H9 (cell line): ENCODE measurements around the gene XNDC1N. TPM values are rescaled to one million over a fixed set of nuclear protein-coding genes. Genes with fewer than 3 reads are reported as not detected.
A peak's percentile ranks its signal among the peaks of the same experiment; 100 is the strongest.

ENCODE experiments used
- DNase-seq: peaks from one replicate; pipeline ENCODE4 v3.0.0-alpha.2; 2017
- H2AFZ ChIP-seq: one replicate; pipeline ENCODE4 v1.6.1; 2013; ENCODE audit warnings: mild to moderate bottlenecking, low read length, control low read depth, moderate library complexity
- H2AK5ac ChIP-seq: 2 replicates; pipeline ENCODE4 v1.6.1; 2013; ENCODE audit warnings: low read length, control low read depth, mixed read lengths; ENCODE audit not compliant: insufficient read length
- H2BK120ac ChIP-seq: one replicate; pipeline ENCODE4 v1.6.1; 2013; ENCODE audit warnings: low read depth, mild to moderate bottlenecking, low read length, control low read depth, inconsistent platforms; ENCODE audit not compliant: poor library complexity, severe bottlenecking
- H2BK12ac ChIP-seq: 2 replicates; pipeline ENCODE4 v1.6.1; 2013; ENCODE audit warnings: low read length, control low read depth, mixed read lengths, low read depth; ENCODE audit not compliant: insufficient read length
- H2BK15ac ChIP-seq: 2 replicates; pipeline ENCODE4 v1.6.1; 2013; ENCODE audit warnings: low read depth, low read length, control low read depth
- H2BK20ac ChIP-seq: one replicate; pipeline ENCODE4 v1.6.1; 2013; ENCODE audit warnings: low read depth, mild to moderate bottlenecking, low read length, control low read depth, inconsistent platforms; ENCODE audit not compliant: poor library complexity, severe bottlenecking
- H2BK5ac ChIP-seq: 2 replicates; pipeline ENCODE4 v1.6.1; 2013; ENCODE audit warnings: low read length, control low read depth, mixed read lengths; ENCODE audit not compliant: insufficient read length
- H3K14ac ChIP-seq: 2 replicates; pipeline ENCODE4 v1.6.1; 2013; ENCODE audit warnings: low read length, control low read depth; ENCODE audit not compliant: insufficient read depth
- H3K18ac ChIP-seq: 2 replicates; pipeline ENCODE4 v1.6.1; 2013; ENCODE audit warnings: low read depth, mild to moderate bottlenecking, mixed read lengths, low read length, control low read depth; ENCODE audit not compliant: insufficient read length
- H3K23ac ChIP-seq: 2 replicates; pipeline ENCODE4 v1.6.1; 2013; ENCODE audit warnings: low read length, control low read depth, mixed read lengths, low read depth; ENCODE audit not compliant: insufficient read length
- H3K23me2 ChIP-seq: 2 replicates; pipeline ENCODE4 v1.6.1; 2013; ENCODE audit warnings: low read depth, mild to moderate bottlenecking, mixed read lengths, low read length, control low read depth; ENCODE audit not compliant: insufficient read length, poor library complexity, severe bottlenecking
- H3K27ac ChIP-seq: 2 replicates; pipeline ENCODE4 v1.5.1; 2013; ENCODE audit warnings: low read length, control low read depth, mixed read lengths, low read depth; ENCODE audit not compliant: insufficient read length
- H3K27me3 ChIP-seq: 2 replicates; pipeline ENCODE4 v1.6.1; 2013; ENCODE audit warnings: low read length, control low read depth, inconsistent platforms; ENCODE audit not compliant: insufficient read depth
- H3K4ac ChIP-seq: 2 replicates; pipeline ENCODE4 v1.6.1; 2013; ENCODE audit warnings: low read depth, mild to moderate bottlenecking, control low read depth, inconsistent platforms, low read length, moderate library complexity
- H3K4me1 ChIP-seq: 2 replicates; pipeline ENCODE4 v1.6.1; 2013; ENCODE audit warnings: low read length, control low read depth, inconsistent platforms; ENCODE audit not compliant: insufficient read depth
- H3K4me2 ChIP-seq: 2 replicates; pipeline ENCODE4 v1.6.1; 2013; ENCODE audit warnings: low read length, control low read depth, mixed read lengths; ENCODE audit not compliant: insufficient read length, insufficient read depth
- H3K56ac ChIP-seq: 2 replicates; pipeline ENCODE4 v1.6.1; 2013; ENCODE audit warnings: low read depth, mild to moderate bottlenecking, mixed read lengths, low read length, control low read depth; ENCODE audit not compliant: insufficient read length
- H3K79me1 ChIP-seq: 2 replicates; pipeline ENCODE4 v1.6.1; 2013; ENCODE audit warnings: low read depth, mild to moderate bottlenecking, moderate library complexity, low read length, control low read depth, inconsistent platforms; ENCODE audit not compliant: insufficient read depth, poor library complexity, severe bottlenecking
- H3K79me2 ChIP-seq: 2 replicates; pipeline ENCODE4 v1.6.1; 2013; ENCODE audit warnings: low read length, control low read depth, inconsistent platforms; ENCODE audit not compliant: insufficient read depth
- H3K9ac ChIP-seq: 2 replicates; pipeline ENCODE4 v1.6.1; 2013; ENCODE audit warnings: low read length, control low read depth, mixed read lengths; ENCODE audit not compliant: insufficient read length; ENCODE audit errors: extremely low read depth
- H3K9me3 ChIP-seq: one replicate; pipeline ENCODE4 v1.6.1; 2013; ENCODE audit warnings: low read depth, low read length, inconsistent platforms; ENCODE audit not compliant: control insufficient read depth
- H3T11ph ChIP-seq: one replicate; pipeline ENCODE4 v1.6.1; 2013; ENCODE audit warnings: mild to moderate bottlenecking, low read length, control low read depth, inconsistent platforms
- H4K20me1 ChIP-seq: one replicate; pipeline ENCODE4 v1.6.1; 2013; ENCODE audit not compliant: control insufficient read depth, insufficient read length, insufficient read depth
- H4K5ac ChIP-seq: 2 replicates; pipeline ENCODE4 v1.6.1; 2013; ENCODE audit warnings: low read depth, mild to moderate bottlenecking, mixed read lengths, low read length, control low read depth; ENCODE audit not compliant: insufficient read length
- H4K8ac ChIP-seq: replicated peaks from 2 replicates; pipeline ENCODE4 v1.6.1; 2013; ENCODE audit warnings: low read length, control low read depth, mixed read lengths, low read depth; ENCODE audit not compliant: insufficient read length
- H4K91ac ChIP-seq: 2 replicates; pipeline ENCODE4 v1.6.1; 2013; ENCODE audit warnings: low read depth, mild to moderate bottlenecking, moderate library complexity, mixed read lengths, low read length, control low read depth; ENCODE audit not compliant: insufficient read length
- H3K27ac Mint-ChIP-seq, 3 experiments: 2 replicates in 2 of 3; 3 replicates in 1 of 3; pipeline ENCODE4 v1.8.0; 2020 to 2021; ENCODE audit warnings: mixed read lengths in 3 of 3, mild to moderate bottlenecking in 1 of 3, moderate library complexity in 1 of 3
- H3K27me3 Mint-ChIP-seq: 2 replicates; pipeline ENCODE4 v1.8.0; 2021; ENCODE audit warnings: low read depth, mild to moderate bottlenecking, moderate library complexity, mixed read lengths
- H3K36me3 Mint-ChIP-seq, 3 experiments: 2 replicates in 2 of 3; 3 replicates in 1 of 3; pipeline ENCODE4 v1.8.0; 2020 to 2021; ENCODE audit warnings: low read depth in 3 of 3, mixed read lengths in 3 of 3; ENCODE audit not compliant: insufficient read depth in 1 of 3
- H3K4me1 Mint-ChIP-seq, 2 experiments: 2 replicates each; pipeline ENCODE4 v1.8.0; 2020; ENCODE audit warnings: mixed read lengths in 2 of 2
- H3K4me3 Mint-ChIP-seq, 2 experiments: 2 replicates in 1 of 2; 3 replicates in 1 of 2; pipeline ENCODE4 v1.8.0; 2020 to 2021; ENCODE audit warnings: mild to moderate bottlenecking in 2 of 2, mixed read lengths in 2 of 2, moderate library complexity in 1 of 2
- H3K9me3 Mint-ChIP-seq, 2 experiments: 2 replicates in 1 of 2; 3 replicates in 1 of 2; pipeline ENCODE4 v1.8.0; 2020; ENCODE audit warnings: mild to moderate bottlenecking in 2 of 2, mixed read lengths in 2 of 2, moderate library complexity in 1 of 2
- WGBS: extraction: QIAGEN DNeasy Blood & Tissue Kit; methylation state at CpG from one replicate; pipeline ENCODE4 v1.1.7; 2013; ENCODE audit warnings: missing lambda C conversion rate, low lambda C conversion rate, mixed read lengths; ENCODE audit not compliant: insufficient read length; ENCODE audit errors: extremely low coverage; 5-methylcytosine and 5-hydroxymethylcytosine counted together
- total RNA-seq: library from RNA; stranded (reverse); gene quantifications from 2 replicates; pipeline ENCODE4 v1.2.1, GENCODE V29; 2021
- TF ChIP-seq, protein P1 (sequence below): fragments of 200-600 bp; sonication (generic); conservative IDR thresholded peaks from 3 replicates; pipeline ENCODE4 v1.8.0; 2021; ENCODE audit warnings: antibody characterized with exemption, mild to moderate bottlenecking

Gene XNDC1N
- total RNA-seq, 1 experiment from 2014 or later, result 11.0 TPM

DNA sequence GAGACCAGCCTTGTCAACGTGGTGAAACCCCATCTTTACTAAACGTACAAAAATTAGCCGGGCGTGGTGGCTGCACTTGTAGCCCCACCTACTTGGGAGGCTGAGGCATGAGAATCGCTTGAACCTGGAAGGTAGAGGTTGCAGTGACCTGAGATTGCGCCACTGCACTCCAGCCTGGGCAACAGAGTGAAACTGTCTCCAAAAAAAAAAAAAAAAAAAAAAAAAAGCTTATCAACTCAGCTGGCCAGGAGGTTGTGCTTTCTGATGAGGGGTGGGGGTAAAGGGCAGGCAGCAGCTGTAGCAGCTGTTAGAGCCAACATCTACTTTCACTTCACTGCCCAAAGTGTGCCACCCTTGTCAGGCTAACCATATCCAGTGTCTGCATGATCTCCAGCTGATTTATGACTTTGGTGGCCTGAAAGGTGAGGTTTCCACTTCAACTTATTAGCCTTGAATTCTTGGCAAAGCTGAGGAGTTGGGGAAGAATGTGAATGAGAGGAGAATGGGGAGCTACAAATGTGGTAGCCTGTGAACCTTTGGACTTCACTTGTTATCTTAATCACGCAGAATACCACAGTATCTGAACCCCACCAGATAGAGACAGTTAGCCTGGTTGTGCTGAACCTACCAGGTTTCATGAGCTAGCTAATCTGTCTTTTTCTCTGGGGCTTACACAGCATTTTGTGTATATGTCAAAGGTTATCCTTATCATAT is 20.1 kb upstream of the XNDC1N start:
- no peak overlapping the region for H3K4ac ChIP-seq

More for the DNA sequence above, 20.1 kb upstream of the XNDC1N start:
- Histone ChIP-seq H4K5ac (no peak overlapping the region), H2AK5ac (no peak overlapping the region), H2BK12ac (no peak overlapping the region), H3K27ac (no peak overlapping the region), H2BK5ac (no peak overlapping the region), H4K8ac (no peak overlapping the region), H3K27me3 (no peaks in the 10 kb centered on the region), H3K56ac (no peak overlapping the region), H4K20me1 (no peaks in the 10 kb centered on the region), H3K4me2 (no peak overlapping the region), H2BK20ac (no peak overlapping the region), H3K18ac (no peak overlapping the region), H3K9ac (no peak overlapping the region), H3T11ph (no peak overlapping the region), H3K79me2 (no peaks in the 10 kb centered on the region), H3K9me3 (no peaks in the 10 kb centered on the region), H3K79me1 (peaks cover 6% of the 10 kb centered on the region), H2AFZ (no peak overlapping the region), H4K91ac (no peak overlapping the region), H3K4me1 (no peaks in the 10 kb centered on the region), H3K23me2 (no peaks in the 10 kb centered on the region), H3K14ac (no peak overlapping the region), H2BK120ac (no peak overlapping the region), H3K23ac (no peak overlapping the region), H2BK15ac (no peak overlapping the region)
- whole genome bisulfite sequencing, result no CpG with 5 or more reads among the region's 7 CpGs
- Mint-ChIP-seq H3K36me3 (no peaks in the 10 kb centered on the region), H3K27ac (peak overlapping the region in 1 of 3 experiments; percentile 38; a peak in 2 of 7 replicates), H3K4me3 (no peak overlapping the region), H3K4me1 (peaks cover 2 to 3% of the 10 kb centered on the region in 2 experiments; a peak in 2 of 4 replicates), H3K27me3 (no peaks in the 10 kb centered on the region; the same call in 1 of the 2 replicates), H3K9me3 (no peaks in the 10 kb centered on the region)
- no peak for DNase-seq
- TF ChIP-seq, protein P1, sequence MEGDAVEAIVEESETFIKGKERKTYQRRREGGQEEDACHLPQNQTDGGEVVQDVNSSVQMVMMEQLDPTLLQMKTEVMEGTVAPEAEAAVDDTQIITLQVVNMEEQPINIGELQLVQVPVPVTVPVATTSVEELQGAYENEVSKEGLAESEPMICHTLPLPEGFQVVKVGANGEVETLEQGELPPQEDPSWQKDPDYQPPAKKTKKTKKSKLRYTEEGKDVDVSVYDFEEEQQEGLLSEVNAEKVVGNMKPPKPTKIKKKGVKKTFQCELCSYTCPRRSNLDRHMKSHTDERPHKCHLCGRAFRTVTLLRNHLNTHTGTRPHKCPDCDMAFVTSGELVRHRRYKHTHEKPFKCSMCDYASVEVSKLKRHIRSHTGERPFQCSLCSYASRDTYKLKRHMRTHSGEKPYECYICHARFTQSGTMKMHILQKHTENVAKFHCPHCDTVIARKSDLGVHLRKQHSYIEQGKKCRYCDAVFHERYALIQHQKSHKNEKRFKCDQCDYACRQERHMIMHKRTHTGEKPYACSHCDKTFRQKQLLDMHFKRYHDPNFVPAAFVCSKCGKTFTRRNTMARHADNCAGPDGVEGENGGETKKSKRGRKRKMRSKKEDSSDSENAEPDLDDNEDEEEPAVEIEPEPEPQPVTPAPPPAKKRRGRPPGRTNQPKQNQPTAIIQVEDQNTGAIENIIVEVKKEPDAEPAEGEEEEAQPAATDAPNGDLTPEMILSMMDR, result no peak
